ENCODE data around the gene TNNI2. TPM values are rescaled to one million over a fixed set of nuclear protein-coding genes. Genes with fewer than 3 reads are reported as not detected.

The TNNI2 gene
- total RNA-seq, 1 experiment from 2014 or later = 0.46 TPM

DNA sequence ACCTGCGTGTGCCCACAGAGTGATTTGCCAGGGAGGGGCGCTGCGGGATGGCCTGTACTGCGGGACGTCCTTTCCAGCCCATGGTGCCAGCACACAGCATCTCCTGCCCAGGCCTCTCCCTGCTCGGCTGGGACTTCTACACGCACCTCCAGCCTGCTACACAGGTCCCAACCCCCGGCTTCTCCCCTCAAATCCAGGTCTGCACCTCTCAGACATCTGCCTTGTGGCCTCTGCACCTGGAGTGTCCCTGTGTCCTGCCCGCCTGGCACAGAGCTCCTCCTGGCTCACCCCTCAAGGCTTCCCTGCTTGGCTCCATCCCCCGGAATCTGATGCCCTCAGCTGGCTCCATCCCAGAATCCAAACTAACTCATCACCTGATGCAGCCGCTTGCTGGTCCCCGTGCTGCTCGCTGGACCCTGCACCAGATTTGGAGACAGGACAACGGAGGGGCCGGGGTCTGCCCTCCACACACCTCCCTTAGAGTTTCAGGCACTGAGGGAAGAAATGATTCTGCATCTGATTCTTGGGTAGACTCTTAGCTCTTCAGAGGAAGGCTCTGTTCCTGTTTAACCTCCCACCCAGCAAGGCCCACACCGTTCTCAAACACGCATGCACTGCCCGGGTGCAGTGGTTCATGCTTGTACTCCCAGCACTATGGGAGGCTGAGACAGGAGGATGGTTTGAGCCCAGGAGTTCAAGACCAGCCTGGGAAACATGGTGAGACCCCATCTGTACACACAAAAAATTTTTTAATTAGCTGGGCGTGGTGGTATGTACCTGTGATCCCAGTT, 10.1 kb downstream of the TNNI2 start:
- no peaks in the 10 kb centered on the region for H3K27me3 ChIP-seq (ENCODE audit: control insufficient read depth, insufficient read depth, low read length)
- TF ChIP-seq TCF7L2 (IDR thresholded peaks at IDR 0.05; ENCODE audit: low read depth, low read length) = no peak
- TF ChIP-seq REST (IDR thresholded peaks at IDR 0.05; ENCODE audit: insufficient read depth in 1 of 2, low read depth in 2 of 2, low read length in 1 of 2) = no peak
- TF ChIP-seq SIN3A (IDR thresholded peaks at IDR 0.05; ENCODE audit: borderline replicate concordance, insufficient read depth, low read depth, low read length) = no peak
- ATAC-seq = no peak
- BruUV-seq (replicated peaks) = no TSS peak
- ChIA-PET POLR2A (interaction anchor here (0.7 kb wide), 1 partner anchor 83 kb away, joined by 9 read pairs; no protein-coding TSS in a partner anchor), CTCF (interaction anchor here (1.3 kb wide), 1 partner anchor 28 kb away, joined by 4 read pairs; no protein-coding TSS in a partner anchor)
- H3K27ac ChIP-seq (ENCODE audit: low read length) = no peak overlapping the region
- H3K4me3 ChIP-seq (ENCODE audit: low read depth in 2 of 2, low read length in 2 of 2) = no peak overlapping the region
- in situ Hi-C loops (cut with HindIII; ENCODE audit: low pct_unique_long_range_greater_than_20kb, low sequenced_read_pairs) = no loop called here
- no peak for DNase-seq (ENCODE audit: low read depth, low spot score)
- intact Hi-C loops (cut with micrococcal nuclease; ENCODE audit: unreplicated experiment) = no loop called here
- peaks cover 10% of the 10 kb centered on the region for H3K4me1 ChIP-seq (ENCODE audit: control insufficient read depth, insufficient read depth, low read length)
- H3K9me3 ChIP-seq (ENCODE audit: control insufficient read depth, insufficient read depth, low read depth, low read length) = no peaks in the 10 kb centered on the region
- no peaks in the 10 kb centered on the region for H3K36me3 ChIP-seq (ENCODE audit: control insufficient read depth, insufficient read depth, low read length)

- H3K27ac ChIP-seq (ENCODE audit: low read length) = no peak overlapping the region
- no peaks in the 10 kb centered on the region for H3K9me3 ChIP-seq (ENCODE audit: control insufficient read depth, insufficient read depth, low read depth, low read length)
- no peaks in the 10 kb centered on the region for H3K27me3 ChIP-seq (ENCODE audit: control insufficient read depth, insufficient read depth, low read length)
- H3K4me1 ChIP-seq (ENCODE audit: control insufficient read depth, insufficient read depth, low read length) = no peaks in the 10 kb centered on the region
- TF ChIP-seq POLR2AphosphoS5 (IDR thresholded peaks at IDR 0.05; ENCODE audit: low read depth, low read length) (no peak), TCF7L2 (IDR thresholded peaks at IDR 0.05; ENCODE audit: low read depth, low read length) (no peak), SIN3A (IDR thresholded peaks at IDR 0.05; ENCODE audit: borderline replicate concordance, insufficient read depth, low read depth, low read length) (no peak), REST (IDR thresholded peaks at IDR 0.05; ENCODE audit: insufficient read depth in 1 of 2, low read depth in 2 of 2, low read length in 1 of 2) (no peak)
- TF ChIP-seq, protein P1, sequence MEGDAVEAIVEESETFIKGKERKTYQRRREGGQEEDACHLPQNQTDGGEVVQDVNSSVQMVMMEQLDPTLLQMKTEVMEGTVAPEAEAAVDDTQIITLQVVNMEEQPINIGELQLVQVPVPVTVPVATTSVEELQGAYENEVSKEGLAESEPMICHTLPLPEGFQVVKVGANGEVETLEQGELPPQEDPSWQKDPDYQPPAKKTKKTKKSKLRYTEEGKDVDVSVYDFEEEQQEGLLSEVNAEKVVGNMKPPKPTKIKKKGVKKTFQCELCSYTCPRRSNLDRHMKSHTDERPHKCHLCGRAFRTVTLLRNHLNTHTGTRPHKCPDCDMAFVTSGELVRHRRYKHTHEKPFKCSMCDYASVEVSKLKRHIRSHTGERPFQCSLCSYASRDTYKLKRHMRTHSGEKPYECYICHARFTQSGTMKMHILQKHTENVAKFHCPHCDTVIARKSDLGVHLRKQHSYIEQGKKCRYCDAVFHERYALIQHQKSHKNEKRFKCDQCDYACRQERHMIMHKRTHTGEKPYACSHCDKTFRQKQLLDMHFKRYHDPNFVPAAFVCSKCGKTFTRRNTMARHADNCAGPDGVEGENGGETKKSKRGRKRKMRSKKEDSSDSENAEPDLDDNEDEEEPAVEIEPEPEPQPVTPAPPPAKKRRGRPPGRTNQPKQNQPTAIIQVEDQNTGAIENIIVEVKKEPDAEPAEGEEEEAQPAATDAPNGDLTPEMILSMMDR (IDR thresholded peaks at IDR 0.05) = no peak
- CTCF ChIA-PET = no interaction called here
- intact Hi-C loops (cut with micrococcal nuclease; ENCODE audit: unreplicated experiment) (no loop called here), in situ Hi-C loops (cut with HindIII; ENCODE audit: low pct_unique_long_range_greater_than_20kb, low sequenced_read_pairs) (no loop called here)
- no peaks in the 10 kb centered on the region for H3K36me3 ChIP-seq (ENCODE audit: control insufficient read depth, insufficient read depth, low read length)
- ATAC-seq (no peak), DNase-seq (ENCODE audit: low read depth, low spot score) (no peak)
- POLR2A ChIA-PET = no interaction called here
- BruUV-seq (replicated peaks) = no TSS peak
- no peak overlapping the region for H3K4me3 ChIP-seq (ENCODE audit: low read depth in 2 of 2, low read length in 2 of 2)
These were observed 12.8 kb downstream of the TNNI2 start for GRCh38 chr11:1851468-1852180.
